ENCODE data around the gene DCC. TPM values are rescaled to one million over a fixed set of nuclear protein-coding genes. Genes with fewer than 3 reads are reported as not detected.

The DCC gene
- polyA plus RNA-seq, 2 of the 4 experiments (the other 2 are of a cell fraction), result 0.12 TPM; not detected in 1

GRCh38 chr18:52844323-52844722, 504.3 kb downstream of the DCC start:
- TF ChIP-seq ZC3H11A (IDR thresholded peaks at IDR 0.05) (no peak), PBX3 (IDR thresholded peaks at IDR 0.05) (no peak), CHD2 (IDR thresholded peaks at IDR 0.05; ENCODE audit: low read length, partially characterized antibody) (no peak), CEBPB (IDR thresholded peaks at IDR 0.05) (no peak), CBX2 (IDR thresholded peaks at IDR 0.05; ENCODE audit: borderline replicate concordance, low read depth) (no peak), E2F6 (IDR thresholded peaks at IDR 0.05; ENCODE audit: borderline replicate concordance, low read depth) (no peak), REST (IDR thresholded peaks at IDR 0.05) (no peak), HMGXB4 (CRISPR knock-in tag; IDR thresholded peaks at IDR 0.05; ENCODE audit: borderline replicate concordance) (no peak), RFX5 (IDR thresholded peaks at IDR 0.05) (no peak), TFCP2L1 (CRISPR knock-in tag; IDR thresholded peaks at IDR 0.05) (no peak), ATOH8 (CRISPR knock-in tag; IDR thresholded peaks at IDR 0.05; ENCODE audit: low read depth) (no peak), CBX8 (IDR thresholded peaks at IDR 0.05) (no peak)
- no peak for DNase-seq (ENCODE audit: low read depth in 1 of 2, low spot score in 1 of 2)
- Histone ChIP-seq H3K4me3 (no peak overlapping the region), H3K4me1 (no peaks in the 10 kb centered on the region), H3K9me3 (no peaks in the 10 kb centered on the region), H3K27ac (no peak overlapping the region), H3K4me2 (no peak overlapping the region)
- FAIRE-seq, result no peak
- ChIA-PET CTCF (no interaction called here), POLR2A (no interaction called here)
- no peak for ATAC-seq

GRCh38 chr18:52845036-52845435, 505.0 kb downstream of the DCC start:
- POLR2A ChIA-PET, result no interaction called here
- H3K4me3 ChIP-seq, result no peak overlapping the region
- H3K9me3 ChIP-seq, result no peaks in the 10 kb centered on the region
- no peaks in the 10 kb centered on the region for H3K4me1 ChIP-seq
- no peak for FAIRE-seq
- no peak for DNase-seq (ENCODE audit: low read depth in 1 of 2, low spot score in 1 of 2)
- 0% methylated on average over 2 of the region's 2 CpGs for WGBS (ENCODE audit: missing lambda C conversion rate)
- ATAC-seq, result no peak
- CTCF ChIA-PET, result no interaction called here
- H3K27ac ChIP-seq, result no peak overlapping the region
- no peak overlapping the region for H3K4me2 ChIP-seq
- TF ChIP-seq ESRRA (IDR thresholded peaks at IDR 0.05; ENCODE audit: borderline replicate concordance, low read length) (no peak), MAZ (IDR thresholded peaks at IDR 0.05; ENCODE audit: borderline replicate concordance, low read depth, low read length) (no peak), KDM5A (IDR thresholded peaks at IDR 0.05) (no peak), HES2 (IDR thresholded peaks at IDR 0.05) (no peak), FOSL2 (IDR thresholded peaks at IDR 0.05) (no peak), FOSL2 (CRISPR knock-in tag; IDR thresholded peaks at IDR 0.05) (no peak), RCOR1 (IDR thresholded peaks at IDR 0.05; ENCODE audit: low read depth, low read length) (no peak), BCL3 (IDR thresholded peaks at IDR 0.05) (no peak), CHD4 (IDR thresholded peaks at IDR 0.05; ENCODE audit: borderline replicate concordance) (no peak), HDAC2 (IDR thresholded peaks at IDR 0.05) (no peak), NFE2L2 (conservative IDR thresholded peaks at IDR 0.05; ENCODE audit: low read length) (no peak), HOXB5 (CRISPR knock-in tag; IDR thresholded peaks at IDR 0.05) (no peak), FOSB (CRISPR knock-in tag; IDR thresholded peaks at IDR 0.05) (no peak), ZSCAN20 (CRISPR knock-in tag; IDR thresholded peaks at IDR 0.05) (no peak), ELK1 (IDR thresholded peaks at IDR 0.05; ENCODE audit: low read depth, low read length) (no peak), RARB (CRISPR knock-in tag; IDR thresholded peaks at IDR 0.05) (no peak), SREBF2 (IDR thresholded peaks at IDR 0.05) (no peak), ZFP36 (IDR thresholded peaks at IDR 0.05; ENCODE audit: borderline replicate concordance, partially characterized antibody) (no peak)

Measured in A549 (cell line).